ENCODE data around the gene SULT2B1.

DNA sequence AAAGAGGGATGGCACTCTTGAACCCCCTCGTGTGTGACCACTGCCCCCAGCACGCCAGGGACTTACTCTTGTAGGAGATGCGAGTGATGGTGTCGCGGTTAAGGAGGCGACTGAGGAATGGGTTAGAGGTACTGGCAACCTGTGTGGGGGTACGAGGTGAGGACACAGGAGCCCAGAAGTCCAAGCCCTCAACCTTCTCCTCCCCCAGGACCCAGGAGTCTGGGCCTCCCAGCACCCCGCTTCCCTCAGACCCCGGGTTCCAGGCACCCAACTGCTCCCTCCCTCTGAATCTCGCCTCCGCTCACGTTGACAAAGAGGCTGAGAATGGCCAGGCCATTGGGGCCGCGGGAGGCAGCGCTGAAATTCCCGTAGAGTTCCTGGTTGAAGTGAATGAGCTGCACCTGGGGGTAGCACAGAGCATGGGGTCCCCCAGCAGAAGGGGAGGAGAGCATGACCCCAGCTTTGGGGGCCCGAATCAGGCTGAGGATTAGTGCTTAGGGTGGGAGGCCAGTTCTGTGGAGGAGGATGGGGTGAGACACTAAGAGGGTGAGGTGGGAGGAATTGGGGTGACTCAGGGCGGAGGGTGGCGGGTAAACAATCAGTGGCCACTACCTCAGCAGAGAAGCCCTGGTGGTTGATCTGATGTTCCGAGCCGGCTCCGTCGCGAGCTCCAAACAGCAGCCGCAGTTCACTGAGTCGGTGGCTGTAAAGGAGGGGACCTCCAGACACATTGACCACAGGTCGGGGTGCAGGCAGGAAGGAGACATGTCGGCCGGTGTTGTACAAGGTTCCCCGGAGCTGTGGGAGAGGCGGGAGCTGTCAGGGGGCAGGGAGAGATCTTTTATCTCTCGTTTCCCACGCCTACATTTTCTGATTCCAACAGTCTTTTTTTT, 87.8 kb downstream of the SULT2B1 start:
- TF ChIP-seq, protein P1, sequence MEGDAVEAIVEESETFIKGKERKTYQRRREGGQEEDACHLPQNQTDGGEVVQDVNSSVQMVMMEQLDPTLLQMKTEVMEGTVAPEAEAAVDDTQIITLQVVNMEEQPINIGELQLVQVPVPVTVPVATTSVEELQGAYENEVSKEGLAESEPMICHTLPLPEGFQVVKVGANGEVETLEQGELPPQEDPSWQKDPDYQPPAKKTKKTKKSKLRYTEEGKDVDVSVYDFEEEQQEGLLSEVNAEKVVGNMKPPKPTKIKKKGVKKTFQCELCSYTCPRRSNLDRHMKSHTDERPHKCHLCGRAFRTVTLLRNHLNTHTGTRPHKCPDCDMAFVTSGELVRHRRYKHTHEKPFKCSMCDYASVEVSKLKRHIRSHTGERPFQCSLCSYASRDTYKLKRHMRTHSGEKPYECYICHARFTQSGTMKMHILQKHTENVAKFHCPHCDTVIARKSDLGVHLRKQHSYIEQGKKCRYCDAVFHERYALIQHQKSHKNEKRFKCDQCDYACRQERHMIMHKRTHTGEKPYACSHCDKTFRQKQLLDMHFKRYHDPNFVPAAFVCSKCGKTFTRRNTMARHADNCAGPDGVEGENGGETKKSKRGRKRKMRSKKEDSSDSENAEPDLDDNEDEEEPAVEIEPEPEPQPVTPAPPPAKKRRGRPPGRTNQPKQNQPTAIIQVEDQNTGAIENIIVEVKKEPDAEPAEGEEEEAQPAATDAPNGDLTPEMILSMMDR (IDR thresholded peaks at IDR 0.05), result no peak
- TF ChIP-seq POLR2AphosphoS5 (IDR thresholded peaks at IDR 0.05) (no peak), POLR2A (IDR thresholded peaks at IDR 0.05) (no peak)

All from prostate gland (tissue), 2 donors.